H1 (cell line): ENCODE data around the gene SH3BP5. TPM values are rescaled to one million over a fixed set of nuclear protein-coding genes. Genes with fewer than 3 reads are reported as not detected.

Experiments used
- CTCF ChIP-seq, 3 experiments: IDR thresholded peaks; 1 replicate in 2 of 3; 2 replicates in 1 of 3; pipeline versions ENCODE4 v1.5.1 to v1.6.1; 2011; ENCODE audit warnings: low read length in 3 of 3, mild to moderate bottlenecking in 3 of 3, inconsistent platforms in 2 of 3, low read depth in 1 of 3, moderate library complexity in 1 of 3; ENCODE audit not compliant: insufficient read depth in 1 of 3; ENCODE audit errors: control extremely low read depth in 1 of 3
- SAP30 ChIP-seq: fragments of 300-600 bp; sonication (generic); IDR thresholded peaks from 2 replicates; pipeline ENCODE4 v1.7.1; 2012; ENCODE audit warnings: low read length, moderate library complexity, mild to moderate bottlenecking, inconsistent platforms; ENCODE audit not compliant: insufficient read depth, insufficient replicate concordance
- SRF ChIP-seq: IDR thresholded peaks from 2 replicates; pipeline ENCODE4 v1.6.1; 2011; ENCODE audit warnings: mild to moderate bottlenecking, low read depth, low read length, moderate library complexity
- polyA plus RNA-seq, 7 experiments: library from polyadenylated mRNA; depleted of rRNA in 3 of 7; stranded (reverse) in 5 of 7; unstranded in 2 of 7; fragments of >200 nt in 5 of 7; fragments of 200-250 nt in 2 of 7; gene quantifications; 1 replicate in 5 of 7; 2 replicates in 1 of 7; 4 replicates in 1 of 7; pipeline versions ENCODE4 v1.2.1 to v1.2.3, GENCODE V29; 2011 to 2013; ENCODE audit warnings: missing spikeins in 2 of 7, mixed read lengths in 2 of 7
- total RNA-seq: library from RNA; stranded (reverse); fragmentation: NEBNext Ultra II Directional; extraction: Animal tissue kit (Norgen Biotek cat#: 25700); gene quantifications from 2 replicates; pipeline ENCODE4 v1.2.1, GENCODE V29; 2021

The SH3BP5 gene
- total and polyA plus RNA-seq, 2 of the 8 experiments (the other 6 are each of a cell fraction or from before 2014, with no cell fraction given) = 7.1 to 9.7 TPM

- TF ChIP-seq SAP30 = no peak
- TF ChIP-seq SRF = no peak
- no peak for TF ChIP-seq CTCF (IDR thresholded peaks at IDR 0.05; ENCODE audit: control extremely low read depth in 1 of 3, insufficient read depth in 1 of 3, low read depth in 1 of 3, low read length in 3 of 3)
Measured at GRCh38 chr3:15276028-15276724, 56.2 kb downstream of the SH3BP5 start (continued).
